ENCODE results near the gene CCNB2. TPM values are rescaled to one million over a fixed set of nuclear protein-coding genes. Genes with fewer than 3 reads are reported as not detected.

The CCNB2 gene
- polyA plus RNA-seq, 1 donor (not counting 4 experiments of a cell fraction or from before 2014, with no cell fraction given), result 36.9 TPM

- no peak for FAIRE-seq
- TF ChIP-seq, protein P1, sequence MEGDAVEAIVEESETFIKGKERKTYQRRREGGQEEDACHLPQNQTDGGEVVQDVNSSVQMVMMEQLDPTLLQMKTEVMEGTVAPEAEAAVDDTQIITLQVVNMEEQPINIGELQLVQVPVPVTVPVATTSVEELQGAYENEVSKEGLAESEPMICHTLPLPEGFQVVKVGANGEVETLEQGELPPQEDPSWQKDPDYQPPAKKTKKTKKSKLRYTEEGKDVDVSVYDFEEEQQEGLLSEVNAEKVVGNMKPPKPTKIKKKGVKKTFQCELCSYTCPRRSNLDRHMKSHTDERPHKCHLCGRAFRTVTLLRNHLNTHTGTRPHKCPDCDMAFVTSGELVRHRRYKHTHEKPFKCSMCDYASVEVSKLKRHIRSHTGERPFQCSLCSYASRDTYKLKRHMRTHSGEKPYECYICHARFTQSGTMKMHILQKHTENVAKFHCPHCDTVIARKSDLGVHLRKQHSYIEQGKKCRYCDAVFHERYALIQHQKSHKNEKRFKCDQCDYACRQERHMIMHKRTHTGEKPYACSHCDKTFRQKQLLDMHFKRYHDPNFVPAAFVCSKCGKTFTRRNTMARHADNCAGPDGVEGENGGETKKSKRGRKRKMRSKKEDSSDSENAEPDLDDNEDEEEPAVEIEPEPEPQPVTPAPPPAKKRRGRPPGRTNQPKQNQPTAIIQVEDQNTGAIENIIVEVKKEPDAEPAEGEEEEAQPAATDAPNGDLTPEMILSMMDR (optimal IDR thresholded peaks at IDR 0.05 in 1 of 3, IDR thresholded peaks at IDR 0.05 in 1 of 3, conservative IDR thresholded peaks at IDR 0.05 in 1 of 3; ENCODE audit: extremely low read depth in 1 of 3, insufficient read depth in 2 of 3, low read length in 3 of 3), result no peak
- TF ChIP-seq EZH2 (IDR thresholded peaks at IDR 0.05; ENCODE audit: low read length), result no peak
- Histone ChIP-seq H3K27ac (ENCODE audit: control insufficient read depth, insufficient read depth, low read length) (no peak overlapping the region), H3K4me2 (ENCODE audit: control insufficient read depth, extremely low read depth, insufficient read depth, low read depth, low read length) (no peak overlapping the region), H3K79me2 (ENCODE audit: control insufficient read depth, insufficient read depth, low read length) (no peaks in the 10 kb centered on the region), H3K9ac (ENCODE audit: control insufficient read depth, extremely low read depth, insufficient read depth, low read length) (no peak overlapping the region), H3K9me3 (ENCODE audit: control insufficient read depth, low read depth, low read length) (no peaks in the 10 kb centered on the region), H3K4me1 (ENCODE audit: control insufficient read depth, extremely low read depth, insufficient read depth, low read length) (no peaks in the 10 kb centered on the region), H3K36me3 (ENCODE audit: control insufficient read depth in 2 of 2, extremely low read depth in 1 of 2, insufficient read depth in 2 of 2, low read length in 2 of 2) (peaks cover 0 to 10% of the 10 kb centered on the region in 2 experiments), H3K27me3 (ENCODE audit: control insufficient read depth, extremely low read depth, insufficient read depth, low read length) (no peaks in the 10 kb centered on the region), H2AFZ (ENCODE audit: control insufficient read depth, low read length) (no peak overlapping the region), H4K20me1 (ENCODE audit: control insufficient read depth, extremely low read depth, insufficient read depth, low read length) (no peaks in the 10 kb centered on the region), H3K9me1 (ENCODE audit: control insufficient read depth, extremely low read depth, insufficient read depth, low read length) (no peaks in the 10 kb centered on the region), H3K4me3 (ENCODE audit: control insufficient read depth in 2 of 3, extremely low read depth in 1 of 3, insufficient read depth in 2 of 3, low read depth in 1 of 3, low read length in 3 of 3) (no peak overlapping the region)
- no peak for DNase-seq (ENCODE audit: low read depth, low spot score)
- dilution Hi-C loops (cut with MboI; ENCODE audit: extremely low pct_ligation_motif_present, low sequenced_read_pairs), result no loop called here
Observed at GRCh38 chr15:59096429-59096828, 8.5 kb upstream of the CCNB2 start.

DNA sequence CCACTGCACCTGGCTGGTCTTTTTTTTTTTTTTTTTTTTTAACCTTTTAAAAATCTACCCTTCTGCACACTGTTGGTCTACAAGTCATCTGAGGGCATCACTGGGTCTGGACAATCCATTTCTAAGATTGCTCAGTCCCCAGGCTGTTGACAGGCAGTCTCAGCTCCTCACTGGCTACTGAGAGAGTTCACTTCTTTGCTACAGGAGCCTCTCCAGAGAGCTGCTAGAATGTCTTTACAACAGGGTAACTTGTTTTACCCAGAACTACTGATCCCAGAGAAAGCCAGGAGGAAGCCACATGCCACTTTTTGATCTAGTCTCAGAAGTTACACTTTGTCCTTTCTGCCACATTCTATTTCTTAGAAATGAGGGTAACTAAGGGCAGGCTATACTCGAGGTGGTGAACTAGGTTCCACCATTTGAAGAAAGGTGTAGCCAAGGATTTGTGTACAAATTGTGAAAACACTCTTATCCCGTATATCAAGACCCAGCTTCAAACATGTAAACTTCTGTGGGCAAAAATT is 5.7 kb upstream of the CCNB2 start:
- FAIRE-seq, result no peak

More for the DNA sequence above, 5.7 kb upstream of the CCNB2 start:
- TF ChIP-seq, protein P1 (optimal IDR thresholded peaks at IDR 0.05 in 1 of 3, IDR thresholded peaks at IDR 0.05 in 1 of 3, conservative IDR thresholded peaks at IDR 0.05 in 1 of 3; ENCODE audit: extremely low read depth in 1 of 3, insufficient read depth in 2 of 3, low read length in 3 of 3), result no peak
- no peak for TF ChIP-seq EZH2 (IDR thresholded peaks at IDR 0.05; ENCODE audit: low read length)
- H3K4me3 ChIP-seq (ENCODE audit: control insufficient read depth in 2 of 3, extremely low read depth in 1 of 3, insufficient read depth in 2 of 3, low read depth in 1 of 3, low read length in 3 of 3), result no peak overlapping the region
- H3K79me2 ChIP-seq (ENCODE audit: control insufficient read depth, insufficient read depth, low read length), result no peaks in the 10 kb centered on the region
- no peak for DNase-seq (ENCODE audit: low read depth, low spot score)
- H3K4me1 ChIP-seq (ENCODE audit: control insufficient read depth, extremely low read depth, insufficient read depth, low read length), result no peaks in the 10 kb centered on the region
- H2AFZ ChIP-seq (ENCODE audit: control insufficient read depth, low read length), result no peak overlapping the region
- no peaks in the 10 kb centered on the region for H3K27me3 ChIP-seq (ENCODE audit: control insufficient read depth, extremely low read depth, insufficient read depth, low read length)
- H3K9me3 ChIP-seq (ENCODE audit: control insufficient read depth, low read depth, low read length), result no peaks in the 10 kb centered on the region
- no peak overlapping the region for H3K27ac ChIP-seq (ENCODE audit: control insufficient read depth, insufficient read depth, low read length)
- peaks cover 0 to 6% of the 10 kb centered on the region in 2 experiments for H3K36me3 ChIP-seq (ENCODE audit: control insufficient read depth in 2 of 2, extremely low read depth in 1 of 2, insufficient read depth in 2 of 2, low read length in 2 of 2)
- H4K20me1 ChIP-seq (ENCODE audit: control insufficient read depth, extremely low read depth, insufficient read depth, low read length), result no peaks in the 10 kb centered on the region
- H3K9ac ChIP-seq (ENCODE audit: control insufficient read depth, extremely low read depth, insufficient read depth, low read length), result no peak overlapping the region
- dilution Hi-C loops (cut with MboI; ENCODE audit: extremely low pct_ligation_motif_present, low sequenced_read_pairs), result no loop called here
- no peak overlapping the region for H3K4me2 ChIP-seq (ENCODE audit: control insufficient read depth, extremely low read depth, insufficient read depth, low read depth, low read length)
- H3K9me1 ChIP-seq (ENCODE audit: control insufficient read depth, extremely low read depth, insufficient read depth, low read length), result no peaks in the 10 kb centered on the region

All from keratinocyte (primary cell).